ENCODE results near the gene C19orf12.

Gene C19orf12

DNA sequence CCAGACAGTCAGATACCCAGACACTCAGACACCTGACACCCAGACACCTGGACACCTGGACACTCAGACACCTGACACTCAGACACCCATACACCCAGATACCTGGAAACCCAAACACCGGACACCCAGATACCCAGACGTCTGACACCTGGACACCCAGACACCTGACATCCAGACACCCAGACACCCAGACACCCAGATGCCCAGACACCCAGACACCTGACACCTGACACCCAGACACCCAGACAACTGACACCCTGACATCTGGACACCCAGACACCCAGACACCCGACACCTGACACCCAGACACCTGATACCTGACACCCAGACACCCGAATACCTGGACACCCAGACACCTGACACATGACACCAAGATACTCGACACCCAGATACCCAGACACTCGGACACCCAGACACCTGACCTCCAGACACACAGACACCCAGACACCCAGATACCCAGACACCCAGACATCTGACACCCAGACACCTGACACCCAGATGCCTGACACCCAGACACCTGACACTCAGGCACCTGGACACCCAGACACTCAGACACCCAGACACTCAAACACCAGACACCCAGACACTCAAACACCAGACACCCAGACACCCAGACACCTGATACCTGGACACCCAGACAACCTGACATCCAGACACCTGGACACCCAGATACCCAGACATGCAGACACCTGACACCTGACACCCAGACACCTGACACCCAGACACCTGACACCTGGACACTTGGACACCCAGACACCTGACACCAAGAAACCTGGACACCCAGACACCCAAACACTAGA lies 19.1 kb downstream of the C19orf12 start:
- DNase-seq, result no peak

- peak; percentile 81 to 82 for DNase-seq
Observed at GRCh38 chr19:29694669-29695627, 20.1 kb downstream of the C19orf12 start.

- no peak for DNase-seq
Observed at GRCh38 chr19:29694161-29694560, 20.9 kb downstream of the C19orf12 start.

DNA sequence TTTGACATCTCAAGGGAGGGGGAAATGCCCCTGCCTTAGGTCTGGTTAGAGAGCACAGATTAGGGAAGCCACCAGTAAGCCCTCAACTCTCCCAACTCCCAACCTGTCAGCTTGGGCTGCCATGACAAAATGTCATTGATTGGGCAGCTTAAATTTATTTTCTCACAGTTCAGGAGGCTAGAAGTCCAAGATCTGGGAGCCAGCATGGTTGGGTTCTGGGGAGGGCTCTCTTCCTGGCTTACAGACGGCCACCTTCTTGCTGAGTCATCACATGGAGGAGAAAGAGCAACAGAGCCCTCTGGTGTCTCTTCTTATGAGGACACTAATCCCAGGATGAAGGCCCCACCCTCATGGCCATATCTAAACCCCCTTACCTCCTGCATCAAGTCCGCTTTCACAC lies 24.2 kb downstream of the C19orf12 start:
- DNase-seq, result peak; percentile 62 to 77

DNA sequence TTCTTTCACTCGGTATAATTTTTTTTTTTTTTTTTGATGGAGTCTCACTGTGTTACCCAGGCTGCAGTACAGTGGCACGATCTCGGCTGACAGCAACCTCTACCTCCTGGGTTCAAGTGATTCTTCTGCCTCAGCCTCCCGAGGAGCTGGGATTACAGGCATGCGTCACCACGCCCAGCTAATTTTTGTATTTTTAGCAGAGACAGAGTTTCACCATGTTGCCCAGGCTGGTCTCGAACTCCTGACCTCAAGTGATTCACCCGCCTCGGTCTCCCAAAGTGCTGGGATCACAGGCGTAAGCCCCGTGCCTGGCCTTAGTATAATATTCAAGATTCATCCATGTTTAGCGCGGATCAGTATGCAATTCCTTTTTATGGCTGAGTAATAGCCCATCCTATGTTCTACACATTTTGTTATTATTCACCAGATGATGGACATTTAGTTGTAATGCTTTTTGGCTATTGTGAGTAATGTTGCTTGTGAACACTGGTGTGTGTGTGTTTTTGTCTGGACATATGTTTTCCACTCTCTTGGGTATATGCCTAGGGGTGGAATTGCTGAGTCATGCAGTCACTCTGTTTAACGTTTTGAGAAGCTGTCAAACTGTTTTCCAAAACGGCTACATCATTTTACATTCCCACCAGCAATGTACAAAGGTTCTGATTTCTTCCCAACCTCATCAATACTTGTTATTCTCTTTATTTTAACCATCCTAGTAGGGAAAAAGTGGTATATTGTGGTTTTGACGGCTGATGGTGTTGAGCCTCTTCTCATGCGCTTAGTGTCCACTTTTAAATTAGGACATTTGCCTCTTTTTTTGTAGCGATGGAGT lies 26.9 kb downstream of the C19orf12 start:
- DNase-seq, result no peak

DNA sequence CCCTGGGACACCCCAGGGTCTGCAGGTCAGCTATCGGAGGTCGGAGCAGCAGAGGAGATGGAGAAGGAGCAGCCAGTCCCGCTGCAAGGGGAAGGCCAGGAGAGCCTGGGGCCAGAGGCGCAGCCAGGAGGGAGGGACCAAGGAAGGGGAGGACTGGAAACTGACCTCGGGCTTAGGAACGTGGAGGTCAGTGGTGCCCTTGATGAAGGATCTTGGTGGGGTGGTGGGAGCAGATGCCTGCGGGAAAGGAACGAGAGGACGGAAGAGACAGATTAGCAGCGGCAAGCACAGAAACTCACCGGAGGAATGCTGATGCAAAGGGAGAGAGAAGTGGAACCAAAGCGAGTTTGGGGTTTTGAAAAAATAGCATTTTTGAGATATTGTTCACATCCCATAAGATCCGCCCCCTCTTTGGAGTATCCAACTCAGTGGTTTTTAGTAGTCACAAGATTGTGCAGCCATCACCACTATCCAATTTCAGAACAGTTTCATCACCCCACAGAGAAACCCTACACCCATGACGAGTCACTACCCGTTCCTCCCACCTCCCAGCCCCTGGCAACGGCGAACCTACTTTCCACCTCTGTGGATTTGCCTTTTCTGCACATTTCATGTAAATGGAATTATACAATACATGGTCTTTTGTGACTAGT lies 27.7 kb downstream of the C19orf12 start:
- DNase-seq, result no peak

DNA sequence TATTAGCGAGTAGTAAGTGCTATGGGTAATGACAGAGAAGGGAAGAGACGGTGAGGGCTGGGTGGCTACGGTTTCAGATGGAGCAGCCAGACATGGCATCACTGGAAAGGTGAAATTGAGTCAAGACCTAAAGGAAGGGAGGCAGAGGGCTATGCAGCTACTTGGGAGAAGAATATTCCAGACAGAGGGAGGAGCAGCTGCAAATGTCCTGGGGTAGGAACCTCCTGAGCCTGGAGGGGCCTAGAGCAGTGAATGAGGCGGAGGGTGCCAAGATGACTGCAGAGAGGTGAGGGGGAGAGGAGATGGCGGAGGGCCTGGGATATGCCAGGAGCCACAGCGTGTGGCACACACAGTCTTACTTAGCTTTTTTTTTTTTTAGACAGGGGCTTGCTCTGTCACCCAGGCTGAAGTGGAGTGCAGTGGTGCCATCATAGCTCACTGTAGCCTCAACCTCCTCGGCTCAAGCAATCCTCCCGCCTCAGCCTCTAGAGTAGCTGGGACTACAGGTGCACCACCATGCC lies 28.7 kb downstream of the C19orf12 start:
- no peak for DNase-seq

DNA sequence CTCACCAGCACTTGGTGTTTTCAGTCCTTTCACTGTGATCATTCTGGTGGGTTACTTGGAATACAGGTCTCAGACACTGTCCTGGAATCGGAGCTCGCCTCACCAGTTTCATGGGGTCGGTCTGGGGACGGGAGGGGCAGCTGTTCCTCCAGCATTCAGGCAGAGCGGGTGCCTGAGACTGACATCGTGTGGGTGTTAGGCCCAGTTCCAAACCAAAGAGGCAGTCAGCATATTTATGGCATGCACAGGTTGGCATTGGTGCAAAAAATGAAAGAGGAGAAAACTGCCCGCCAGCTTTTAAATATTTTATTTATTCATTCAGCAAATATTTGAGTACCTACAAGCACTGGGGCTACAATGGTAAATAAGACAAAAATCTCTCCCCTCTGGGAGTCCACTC lies 29.7 kb downstream of the C19orf12 start:
- no peak for DNase-seq

DNA sequence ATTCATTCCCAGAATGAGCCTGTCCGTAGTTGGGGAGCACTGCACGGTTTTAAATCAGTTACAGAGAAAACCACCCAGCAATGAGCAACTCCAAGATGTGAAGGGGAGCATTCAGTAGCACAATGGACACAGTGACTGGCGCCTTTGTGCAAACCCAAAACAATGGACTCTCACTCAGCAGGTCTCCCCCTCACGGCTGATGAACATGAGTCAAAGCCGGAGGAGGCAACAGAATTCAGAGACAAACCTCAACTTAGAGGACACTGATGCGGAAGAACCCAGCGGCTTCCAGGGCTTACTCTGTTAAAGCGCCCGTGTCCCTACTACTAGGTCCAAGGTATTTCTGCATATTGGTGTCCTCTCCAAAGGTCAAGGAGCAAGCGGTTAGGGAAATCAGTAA lies 32.1 kb downstream of the C19orf12 start:
- DNase-seq, result no peak

DNA sequence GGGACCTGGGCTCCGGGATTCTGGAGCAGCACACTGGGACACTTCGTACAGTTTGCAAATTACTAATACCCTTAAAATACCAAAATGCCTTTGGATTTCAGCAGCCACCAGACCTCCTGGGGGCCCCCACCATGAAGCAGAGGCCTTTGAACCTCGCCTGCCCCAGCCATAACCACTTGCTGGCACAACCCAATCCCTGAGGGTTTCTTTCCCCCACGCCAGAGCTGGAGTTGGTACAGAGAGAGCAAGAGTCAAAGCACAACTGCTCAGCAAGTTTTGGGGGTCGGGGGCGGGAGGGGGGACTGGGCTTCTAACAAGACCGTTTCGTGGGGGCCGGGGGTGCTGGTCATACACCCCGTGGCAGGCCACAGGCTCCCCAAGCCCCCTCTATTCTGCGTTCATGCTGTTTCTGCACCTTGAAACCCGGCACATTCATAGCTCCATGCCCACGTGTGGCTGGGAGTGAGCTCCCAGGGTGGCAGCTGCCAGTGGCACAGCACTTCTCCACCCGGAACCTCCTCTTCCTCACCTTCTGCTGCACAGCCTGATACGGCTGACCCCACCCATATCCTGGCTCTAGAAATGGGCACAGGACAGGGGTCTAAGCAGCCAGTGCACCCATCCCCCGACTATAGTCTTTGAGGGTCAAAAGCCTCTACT lies 32.7 kb downstream of the C19orf12 start:
- DNase-seq, result no peak

- no peak for DNase-seq
Observed at GRCh38 chr19:29681422-29682235, 33.4 kb downstream of the C19orf12 start.

GRCh38 chr19:29680937-29681336 lies 34.1 kb downstream of the C19orf12 start:
- no peak for DNase-seq

GRCh38 chr19:29680447-29680846 lies 34.6 kb downstream of the C19orf12 start:
- DNase-seq, result peak; percentile 80 to 82

DNA sequence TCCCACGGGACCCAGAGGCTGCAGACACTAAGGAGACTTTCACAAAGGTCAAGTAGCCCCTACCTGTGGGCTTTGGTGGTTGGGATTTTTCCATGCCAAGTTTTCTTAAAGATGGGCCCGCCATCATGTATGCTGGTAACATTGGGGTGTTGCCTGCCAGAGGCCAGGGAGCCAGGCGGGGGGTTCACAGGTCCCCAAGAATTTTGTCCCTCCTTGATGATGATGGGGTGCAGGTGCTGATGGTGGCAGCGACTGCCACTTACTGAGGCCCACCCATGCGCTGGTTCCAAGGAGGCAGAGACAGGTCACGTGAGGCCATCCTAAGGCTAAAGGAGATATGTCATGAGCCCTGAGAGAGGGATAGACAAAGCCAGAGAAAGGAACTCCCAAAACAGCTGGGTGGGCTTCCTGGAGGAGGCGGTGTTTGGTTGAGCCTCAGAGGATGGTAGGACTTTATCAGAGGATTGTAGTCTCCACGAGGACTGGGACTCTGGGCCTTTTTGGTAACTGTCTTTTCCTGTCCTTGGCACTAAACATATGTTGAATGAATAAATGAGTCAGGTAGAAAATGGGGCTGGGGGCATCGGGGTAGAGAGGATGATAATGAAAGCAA lies 35.4 kb downstream of the C19orf12 start:
- no peak for DNase-seq

DNA sequence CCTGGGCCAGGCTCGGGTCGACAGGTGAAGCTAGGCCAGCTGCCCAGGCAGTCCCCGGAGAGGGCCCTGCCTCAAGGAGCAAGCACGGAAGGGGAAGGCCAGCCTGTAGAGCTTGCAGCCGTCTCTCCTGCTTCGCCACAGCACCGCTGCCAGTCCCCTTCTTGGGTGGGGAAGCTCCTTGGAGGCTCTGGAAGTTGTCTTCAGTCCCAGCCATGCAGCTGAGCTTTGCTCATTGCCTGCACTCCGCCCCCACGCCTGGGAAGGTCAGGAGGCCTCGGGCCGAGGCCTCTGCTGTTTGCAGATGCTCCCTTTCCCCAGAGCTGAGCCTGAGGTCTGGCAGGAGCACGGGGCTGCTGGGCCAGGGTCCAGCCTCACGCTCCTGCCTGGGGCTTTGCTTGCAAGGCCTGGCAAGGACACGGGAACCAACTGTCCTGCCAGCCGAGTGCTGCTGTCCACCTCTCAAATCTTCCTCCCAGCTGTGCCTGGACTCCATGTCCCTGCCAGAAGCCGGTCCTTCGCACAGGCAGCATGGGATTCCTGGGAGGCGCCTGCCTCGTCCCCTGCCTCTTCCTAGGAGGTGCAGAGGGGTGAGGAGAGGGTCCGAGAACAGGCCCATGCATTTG lies 36.5 kb downstream of the C19orf12 start:
- no peak for DNase-seq

- DNase-seq, result no peak
Observed at GRCh38 chr19:29677001-29677817, 37.9 kb downstream of the C19orf12 start.

GRCh38 chr19:29676586-29676985 lies 38.5 kb downstream of the C19orf12 start:
- DNase-seq, result no peak

GRCh38 chr19:29675650-29676186 lies 39.3 kb downstream of the C19orf12 start:
- no peak for DNase-seq
